Type B pancreatic cell (in vitro differentiated cells): ENCODE measurements around the gene GINS1. TPM values are rescaled to one million over a fixed set of nuclear protein-coding genes. Genes with fewer than 3 reads are reported as not detected.

ENCODE experiments used
- DNase-seq: peaks from one replicate; pipeline ENCODE4 v3.0.0; 2021; ENCODE audit warnings: mixed read lengths; ENCODE audit not compliant: unreplicated experiment; ENCODE audit errors: extremely low spot score
- H3K27ac Mint-ChIP-seq: 2 replicates; pipeline ENCODE4 v1.8.0; 2021; ENCODE audit warnings: mild to moderate bottlenecking, mixed read lengths
- H3K27me3 Mint-ChIP-seq: 2 replicates; pipeline ENCODE4 v1.8.0; 2021; ENCODE audit warnings: mixed read lengths
- H3K36me3 Mint-ChIP-seq: 2 replicates; pipeline ENCODE4 v1.8.0; 2021; ENCODE audit warnings: mixed read lengths
- H3K4me1 Mint-ChIP-seq: one replicate; pipeline ENCODE4 v1.8.0; 2021; ENCODE audit warnings: mixed read lengths; ENCODE audit not compliant: unreplicated experiment
- H3K4me3 Mint-ChIP-seq: 2 replicates; pipeline ENCODE4 v1.8.0; 2021; ENCODE audit warnings: mild to moderate bottlenecking, mixed read lengths
- H3K9me3 Mint-ChIP-seq: 2 replicates; pipeline ENCODE4 v1.8.0; 2021; ENCODE audit warnings: mixed read lengths
- CTCF ChIP-seq: fragments of 200-600 bp; sonication (generic); conservative IDR thresholded peaks from 2 replicates; pipeline ENCODE4 v1.5.0; 2021; ENCODE audit warnings: antibody characterized with exemption, mild to moderate bottlenecking
- total RNA-seq: library from RNA; stranded (reverse); gene quantifications from 2 replicates; pipeline ENCODE4 v1.2.1, GENCODE V29; 2021; ENCODE audit warnings: low replicate concordance

GINS1 gene
- total RNA-seq, 1 donor from 2014 or later: 30.2 TPM

GRCh38 chr20:25424536-25424935 is 17.1 kb downstream of the GINS1 start:
- no peak overlapping the region for H3K4me3 Mint-ChIP-seq
- H3K9me3 Mint-ChIP-seq: no peaks in the 10 kb centered on the region
- H3K27ac Mint-ChIP-seq: no peak overlapping the region
- no peaks in the 10 kb centered on the region for H3K27me3 Mint-ChIP-seq
- H3K4me1 Mint-ChIP-seq: no peaks in the 10 kb centered on the region
- DNase-seq: no peak
- TF ChIP-seq CTCF: no peak
- peaks cover 19% of the 10 kb centered on the region for H3K36me3 Mint-ChIP-seq

GRCh38 chr20:25437153-25437581 is 29.7 kb downstream of the GINS1 start:
- Mint-ChIP-seq H3K4me3 (peak overlapping the region; percentile 5), H3K4me1 (no peaks in the 10 kb centered on the region), H3K27me3 (no peaks in the 10 kb centered on the region), H3K9me3 (no peaks in the 10 kb centered on the region), H3K36me3 (peaks cover 16% of the 10 kb centered on the region), H3K27ac (peak overlapping the region; percentile 89)
- DNase-seq: no peak
- TF ChIP-seq CTCF: no peak

- DNase-seq: no peak
- TF ChIP-seq CTCF: no peak
- no peaks in the 10 kb centered on the region for H3K27me3 Mint-ChIP-seq
- no peaks in the 10 kb centered on the region for H3K9me3 Mint-ChIP-seq
- H3K4me3 Mint-ChIP-seq: no peak overlapping the region
- H3K27ac Mint-ChIP-seq: no peak overlapping the region
- H3K4me1 Mint-ChIP-seq: no peaks in the 10 kb centered on the region
- H3K36me3 Mint-ChIP-seq: peaks cover 11% of the 10 kb centered on the region
Observed at GRCh38 chr20:25439328-25439727, 31.9 kb downstream of the GINS1 start.

- Mint-ChIP-seq H3K4me3 (no peak overlapping the region), H3K4me1 (no peaks in the 10 kb centered on the region), H3K27me3 (no peaks in the 10 kb centered on the region), H3K36me3 (peaks cover 39% of the 10 kb centered on the region), H3K27ac (no peak overlapping the region), H3K9me3 (peaks cover 9% of the 10 kb centered on the region)
- DNase-seq: no peak
- no peak for TF ChIP-seq CTCF
Observed at GRCh38 chr20:25444556-25444955, 37.1 kb downstream of the GINS1 start.

GRCh38 chr20:25447671-25448070 is 40.2 kb downstream of the GINS1 start:
- no peak for DNase-seq
- H3K4me3 Mint-ChIP-seq: no peak overlapping the region
- H3K27me3 Mint-ChIP-seq: no peaks in the 10 kb centered on the region
- H3K9me3 Mint-ChIP-seq: peaks cover 9% of the 10 kb centered on the region
- peaks cover 54% of the 10 kb centered on the region for H3K36me3 Mint-ChIP-seq
- no peaks in the 10 kb centered on the region for H3K4me1 Mint-ChIP-seq
- H3K27ac Mint-ChIP-seq: no peak overlapping the region
- no peak for TF ChIP-seq CTCF

GRCh38 chr20:25452333-25452732 is 44.9 kb downstream of the GINS1 start:
- Mint-ChIP-seq H3K27me3 (no peaks in the 10 kb centered on the region), H3K27ac (no peak overlapping the region), H3K4me1 (peaks cover 4% of the 10 kb centered on the region), H3K4me3 (no peak overlapping the region), H3K36me3 (peaks cover 55% of the 10 kb centered on the region), H3K9me3 (peaks cover 5% of the 10 kb centered on the region)
- no peak for TF ChIP-seq CTCF
- DNase-seq: no peak
